Measurements from ENCODE around the gene ANTXRL. TPM values are rescaled to one million over a fixed set of nuclear protein-coding genes. Genes with fewer than 3 reads are reported as not detected.
A peak's percentile ranks its signal among the peaks of the same experiment; 100 is the strongest.
"Not testable (repeated sequence)": the region's sequence is repeated elsewhere in the genome, so short reads cannot be mapped to it uniquely, and the experiment has no call there.

The ANTXRL gene
- total and polyA plus RNA-seq, 5 donors: 0.51 to 0.68 TPM; not detected in 3

- Histone ChIP-seq H3K27ac (ENCODE audit: low read length) (no peak overlapping the region), H3K27me3 (ENCODE audit: control insufficient read depth, insufficient read depth) (no peaks in the 10 kb centered on the region), H3K4me1 (ENCODE audit: control insufficient read depth, insufficient read depth, low read length) (no peaks in the 10 kb centered on the region), H3K9me3 (ENCODE audit: control insufficient read depth, low read length) (no peaks in the 10 kb centered on the region), H3K4me3 (ENCODE audit: low read length) (no peak overlapping the region)
- DNase-seq: peak in 1 of 3 donors; percentile 23
- ATAC-seq: no peak
- intact Hi-C loops (cut with DNase I): no loop called here
- 82% methylated on average over 16 of the region's 16 CpGs for WGBS
Measured at GRCh38 chr10:46297406-46298204, 10.8 kb downstream of the ANTXRL start.

GRCh38 chr10:46298477-46299285 is 11.9 kb downstream of the ANTXRL start:
- DNase-seq: no peak
- Histone ChIP-seq H3K27ac (ENCODE audit: low read length) (no peak overlapping the region), H3K4me3 (ENCODE audit: low read length) (no peak overlapping the region), H3K27me3 (ENCODE audit: control insufficient read depth, insufficient read depth) (no peaks in the 10 kb centered on the region), H3K9me3 (ENCODE audit: control insufficient read depth, low read length) (no peaks in the 10 kb centered on the region), H3K4me1 (ENCODE audit: control insufficient read depth, insufficient read depth, low read length) (no peaks in the 10 kb centered on the region)
- intact Hi-C loops (cut with DNase I): no loop called here
- no peak for ATAC-seq
- 78% methylated on average over 9 of the region's 9 CpGs for WGBS

GRCh38 chr10:46299286-46299535 is 12.4 kb downstream of the ANTXRL start:
- intact Hi-C loops (cut with DNase I): no loop called here
- Histone ChIP-seq H3K27ac (ENCODE audit: low read length) (no peak overlapping the region), H3K9me3 (ENCODE audit: control insufficient read depth, low read length) (no peaks in the 10 kb centered on the region), H3K4me3 (ENCODE audit: low read length) (no peak overlapping the region), H3K4me1 (ENCODE audit: control insufficient read depth, insufficient read depth, low read length) (no peaks in the 10 kb centered on the region), H3K27me3 (ENCODE audit: control insufficient read depth, insufficient read depth) (no peaks in the 10 kb centered on the region)
- 83% methylated on average over 5 of the region's 5 CpGs for WGBS
- no peak for ATAC-seq
- DNase-seq: peak in 1 of 3 donors; percentile 20

- DNase-seq: peak in 2 of 3 donors; percentile 35 to 67
- Histone ChIP-seq H3K4me1 (ENCODE audit: control insufficient read depth, insufficient read depth, low read length) (no peaks in the 10 kb centered on the region), H3K27me3 (ENCODE audit: control insufficient read depth, insufficient read depth) (no peaks in the 10 kb centered on the region), H3K27ac (ENCODE audit: low read length) (no peak overlapping the region), H3K4me3 (ENCODE audit: low read length) (no peak overlapping the region), H3K9me3 (ENCODE audit: control insufficient read depth, low read length) (no peaks in the 10 kb centered on the region)
- WGBS: 60% methylated on average over 20 of the region's 20 CpGs
- ATAC-seq: peak; percentile 58 to 75
- intact Hi-C loops (cut with DNase I): no loop called here
Measured at GRCh38 chr10:46299536-46300369, 13.0 kb downstream of the ANTXRL start.

GRCh38 chr10:46300370-46300711 is 13.5 kb downstream of the ANTXRL start:
- H3K27ac ChIP-seq (ENCODE audit: low read length); intact Hi-C loops (cut with DNase I); H3K4me1 ChIP-seq (ENCODE audit: control insufficient read depth, insufficient read depth, low read length); H3K4me3 ChIP-seq (ENCODE audit: low read length); ATAC-seq; H3K27me3 ChIP-seq (ENCODE audit: control insufficient read depth, insufficient read depth); H3K9me3 ChIP-seq (ENCODE audit: control insufficient read depth, low read length): not testable (repeated sequence)
- DNase-seq: peak in 1 of 3 donors; percentile 42
- WGBS: 49% methylated on average over 3 of the region's 3 CpGs

- H3K9me3 ChIP-seq (ENCODE audit: control insufficient read depth, low read length): no peaks in the 10 kb centered on the region
- H3K27me3 ChIP-seq (ENCODE audit: control insufficient read depth, insufficient read depth): no peaks in the 10 kb centered on the region
- ATAC-seq: no peak
- H3K4me3 ChIP-seq (ENCODE audit: low read length): no peak overlapping the region
- H3K27ac ChIP-seq (ENCODE audit: low read length): no peak overlapping the region
- H3K4me1 ChIP-seq (ENCODE audit: control insufficient read depth, insufficient read depth, low read length): no peaks in the 10 kb centered on the region
- DNase-seq: peak in 1 of 3 donors; percentile 42
- 94% methylated on average over 5 of the region's 5 CpGs for WGBS
- intact Hi-C loops (cut with DNase I): no loop called here
Measured at GRCh38 chr10:46301056-46301645, 14.4 kb downstream of the ANTXRL start.

- intact Hi-C loops (cut with DNase I): no loop called here
- no peaks in the 10 kb centered on the region for H3K27me3 ChIP-seq (ENCODE audit: control insufficient read depth, insufficient read depth)
- DNase-seq: peak in 1 of 3 donors; percentile 18
- no peak for ATAC-seq
- no peaks in the 10 kb centered on the region for H3K9me3 ChIP-seq (ENCODE audit: control insufficient read depth, low read length)
- no peak overlapping the region for H3K27ac ChIP-seq (ENCODE audit: low read length)
- 88% methylated on average over 13 of the region's 13 CpGs for WGBS
- H3K4me1 ChIP-seq (ENCODE audit: control insufficient read depth, insufficient read depth, low read length): no peaks in the 10 kb centered on the region
- no peak overlapping the region for H3K4me3 ChIP-seq (ENCODE audit: low read length)
Measured at GRCh38 chr10:46301721-46302479, 15.1 kb downstream of the ANTXRL start.

- peak in 1 of 3 donors; percentile 49 for DNase-seq
- H3K9me3 ChIP-seq (ENCODE audit: control insufficient read depth, low read length); ATAC-seq; H3K4me3 ChIP-seq (ENCODE audit: low read length); H3K27ac ChIP-seq (ENCODE audit: low read length); H3K4me1 ChIP-seq (ENCODE audit: control insufficient read depth, insufficient read depth, low read length); intact Hi-C loops (cut with DNase I); H3K27me3 ChIP-seq (ENCODE audit: control insufficient read depth, insufficient read depth): not testable (repeated sequence)
- 85% methylated on average over 5 of the region's 5 CpGs for WGBS
Measured at GRCh38 chr10:46302765-46303352, 16.1 kb downstream of the ANTXRL start.

- ATAC-seq: no peak
- 83% methylated on average over 3 of the region's 3 CpGs for WGBS
- intact Hi-C loops (cut with DNase I): no loop called here
- H3K9me3 ChIP-seq (ENCODE audit: control insufficient read depth, low read length): no peaks in the 10 kb centered on the region
- no peak overlapping the region for H3K27ac ChIP-seq (ENCODE audit: low read length)
- DNase-seq: no peak
- H3K27me3 ChIP-seq (ENCODE audit: control insufficient read depth, insufficient read depth): no peaks in the 10 kb centered on the region
- no peak overlapping the region for H3K4me3 ChIP-seq (ENCODE audit: low read length)
- no peaks in the 10 kb centered on the region for H3K4me1 ChIP-seq (ENCODE audit: control insufficient read depth, insufficient read depth, low read length)
Measured at GRCh38 chr10:46304062-46304461, 17.3 kb downstream of the ANTXRL start.

- H3K4me3 ChIP-seq (ENCODE audit: low read length); H3K27me3 ChIP-seq (ENCODE audit: control insufficient read depth, insufficient read depth); DNase-seq; H3K4me1 ChIP-seq (ENCODE audit: control insufficient read depth, insufficient read depth, low read length); H3K27ac ChIP-seq (ENCODE audit: low read length); intact Hi-C loops (cut with DNase I); H3K9me3 ChIP-seq (ENCODE audit: control insufficient read depth, low read length); ATAC-seq: not testable (repeated sequence)
- 92% methylated on average over 5 of the region's 5 CpGs for WGBS
Measured at GRCh38 chr10:46304671-46305070, 17.9 kb downstream of the ANTXRL start.
